Measurements from ENCODE around the gene EML6.

Gene EML6

GRCh38 chr2:54783349-54783748, 59.9 kb downstream of the EML6 start:
- Histone ChIP-seq H3K4me1 (ENCODE audit: control insufficient read depth, insufficient read depth, low read length) (no peaks in the 10 kb centered on the region), H3K9ac (ENCODE audit: low read depth, low read length) (no peak overlapping the region), H3K36me3 (ENCODE audit: insufficient read depth, low read length) (no peaks in the 10 kb centered on the region), H3K4me2 (ENCODE audit: low read length) (no peak overlapping the region), H3K27me3 (ENCODE audit: control insufficient read depth, insufficient read depth, low read length) (no peaks in the 10 kb centered on the region), H3K9me3 (replicated peaks; ENCODE audit: low read length) (no peaks in the 10 kb centered on the region), H3K4me3 (ENCODE audit: low read length) (no peak overlapping the region)

GRCh38 chr2:54787270-54787669, 63.8 kb downstream of the EML6 start:
- Histone ChIP-seq H3K9ac (ENCODE audit: low read depth, low read length) (no peak overlapping the region), H3K4me2 (ENCODE audit: low read length) (no peak overlapping the region)

DNA sequence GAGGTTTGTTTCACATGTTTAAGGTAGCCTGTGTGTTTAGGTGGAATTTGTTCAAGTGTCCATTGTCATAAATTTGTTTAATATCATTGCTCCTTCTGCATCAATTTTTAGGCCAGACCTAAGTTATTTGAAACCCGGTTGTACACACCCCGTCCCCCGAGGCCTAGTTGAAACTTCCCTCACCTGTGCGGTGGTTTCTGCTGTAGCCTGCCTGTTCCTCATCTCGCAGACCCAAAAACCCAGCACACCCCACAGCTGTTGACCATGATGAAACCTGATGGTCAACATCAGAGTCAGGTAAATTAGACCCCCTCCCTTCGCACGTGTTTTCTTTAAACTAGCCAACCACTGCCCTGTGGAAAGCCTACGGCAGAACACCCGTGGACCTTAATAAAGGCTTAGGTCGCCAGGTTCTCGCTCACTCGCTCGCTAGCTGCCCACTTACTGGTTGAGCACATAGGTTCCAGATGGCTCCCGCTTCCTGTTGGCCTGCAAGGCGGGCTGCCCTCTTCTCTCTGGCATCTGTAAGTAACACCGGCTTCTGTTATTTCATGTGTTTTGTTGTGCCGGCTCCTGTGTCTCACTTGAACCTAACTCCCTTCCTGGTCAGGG, 64.4 kb downstream of the EML6 start:
- H3K9me3 ChIP-seq (replicated peaks; ENCODE audit: low read length), result no peaks in the 10 kb centered on the region
- no peak overlapping the region for H3K9ac ChIP-seq (ENCODE audit: low read depth, low read length)
- H3K27me3 ChIP-seq (ENCODE audit: control insufficient read depth, insufficient read depth, low read length), result no peaks in the 10 kb centered on the region
- no peaks in the 10 kb centered on the region for H3K36me3 ChIP-seq (ENCODE audit: insufficient read depth, low read length)
- no peak overlapping the region for H3K4me2 ChIP-seq (ENCODE audit: low read length)
- H3K4me3 ChIP-seq (ENCODE audit: low read length), result no peak overlapping the region
- no peaks in the 10 kb centered on the region for H3K4me1 ChIP-seq (ENCODE audit: control insufficient read depth, insufficient read depth, low read length)

More at GRCh38 chr2:54787270-54787669, 63.8 kb downstream of the EML6 start:
- Histone ChIP-seq H3K27me3 (ENCODE audit: control insufficient read depth, insufficient read depth, low read length) (no peaks in the 10 kb centered on the region), H3K36me3 (ENCODE audit: insufficient read depth, low read length) (no peaks in the 10 kb centered on the region), H3K9me3 (replicated peaks; ENCODE audit: low read length) (no peaks in the 10 kb centered on the region), H3K4me3 (ENCODE audit: low read length) (no peak overlapping the region), H3K4me1 (ENCODE audit: control insufficient read depth, insufficient read depth, low read length) (no peaks in the 10 kb centered on the region)

DNA sequence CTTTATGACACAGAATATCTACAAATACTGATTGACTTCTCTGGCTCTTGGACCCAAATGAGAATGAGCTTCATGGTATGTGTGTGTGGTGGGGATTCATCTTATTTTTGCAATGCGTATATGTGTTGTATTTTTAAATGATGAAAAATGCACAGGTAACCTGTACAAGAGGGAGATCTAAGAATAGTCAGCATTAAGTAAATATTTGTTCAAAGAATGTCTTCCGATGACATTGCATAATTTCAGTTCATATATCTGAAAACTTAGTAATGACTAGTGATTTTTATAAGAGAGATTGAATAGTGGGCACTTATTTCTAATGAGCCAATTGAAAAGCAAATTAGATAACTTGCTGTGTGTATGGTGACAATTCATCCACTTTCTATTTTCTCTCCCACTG, 66.4 kb downstream of the EML6 start:
- H3K9ac ChIP-seq (ENCODE audit: low read depth, low read length), result no peak overlapping the region
- no peak overlapping the region for H3K4me3 ChIP-seq (ENCODE audit: low read length)

DNA sequence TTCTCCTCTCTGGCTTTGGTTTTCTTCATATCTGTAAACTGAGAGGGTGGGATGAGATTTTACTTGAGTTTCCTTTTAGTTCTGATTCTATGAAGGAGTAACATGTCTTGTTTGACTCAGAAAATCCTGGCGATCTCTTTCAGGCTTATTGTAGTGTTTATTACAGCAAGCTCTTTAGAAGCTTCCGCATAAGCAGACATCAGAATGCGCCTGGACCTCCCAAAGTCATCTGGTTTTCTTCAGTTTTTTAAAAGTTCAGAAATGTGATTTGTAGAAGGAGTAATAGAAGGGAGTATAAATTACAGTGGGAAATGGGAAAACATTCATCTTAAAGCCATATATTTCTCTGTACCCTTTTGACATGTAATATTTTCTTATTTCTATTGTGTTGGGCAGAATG, 68.4 kb downstream of the EML6 start:
- no peaks in the 10 kb centered on the region for H3K4me1 ChIP-seq (ENCODE audit: control insufficient read depth, insufficient read depth, low read length)
- no peak overlapping the region for H3K4me2 ChIP-seq (ENCODE audit: low read length)
- H3K9me3 ChIP-seq (replicated peaks; ENCODE audit: low read length), result no peaks in the 10 kb centered on the region
- no peaks in the 10 kb centered on the region for H3K27me3 ChIP-seq (ENCODE audit: control insufficient read depth, insufficient read depth, low read length)
- H3K9ac ChIP-seq (ENCODE audit: low read depth, low read length), result no peak overlapping the region
- H3K4me3 ChIP-seq (ENCODE audit: low read length), result no peak overlapping the region
- no peaks in the 10 kb centered on the region for H3K36me3 ChIP-seq (ENCODE audit: insufficient read depth, low read length)

More for the DNA sequence above, 66.4 kb downstream of the EML6 start:
- Histone ChIP-seq H3K9me3 (replicated peaks; ENCODE audit: low read length) (no peaks in the 10 kb centered on the region), H3K27me3 (ENCODE audit: control insufficient read depth, insufficient read depth, low read length) (no peaks in the 10 kb centered on the region), H3K4me1 (ENCODE audit: control insufficient read depth, insufficient read depth, low read length) (no peaks in the 10 kb centered on the region), H3K36me3 (ENCODE audit: insufficient read depth, low read length) (no peaks in the 10 kb centered on the region), H3K4me2 (ENCODE audit: low read length) (no peak overlapping the region)

GRCh38 chr2:54797307-54797706, 73.8 kb downstream of the EML6 start:
- H3K36me3 ChIP-seq (ENCODE audit: insufficient read depth, low read length), result no peaks in the 10 kb centered on the region
- H3K9ac ChIP-seq (ENCODE audit: low read depth, low read length), result no peak overlapping the region
- no peaks in the 10 kb centered on the region for H3K27me3 ChIP-seq (ENCODE audit: control insufficient read depth, insufficient read depth, low read length)
- no peaks in the 10 kb centered on the region for H3K4me1 ChIP-seq (ENCODE audit: control insufficient read depth, insufficient read depth, low read length)
- H3K4me2 ChIP-seq (ENCODE audit: low read length), result no peak overlapping the region
- H3K9me3 ChIP-seq (replicated peaks; ENCODE audit: low read length), result no peaks in the 10 kb centered on the region
- no peak overlapping the region for H3K4me3 ChIP-seq (ENCODE audit: low read length)

GRCh38 chr2:54801352-54801751, 77.9 kb downstream of the EML6 start:
- H3K36me3 ChIP-seq (ENCODE audit: insufficient read depth, low read length), result no peaks in the 10 kb centered on the region
- H3K27me3 ChIP-seq (ENCODE audit: control insufficient read depth, insufficient read depth, low read length), result no peaks in the 10 kb centered on the region
- H3K9ac ChIP-seq (ENCODE audit: low read depth, low read length), result no peak overlapping the region
- no peaks in the 10 kb centered on the region for H3K4me1 ChIP-seq (ENCODE audit: control insufficient read depth, insufficient read depth, low read length)
- H3K9me3 ChIP-seq (replicated peaks; ENCODE audit: low read length), result no peaks in the 10 kb centered on the region
- no peak overlapping the region for H3K4me2 ChIP-seq (ENCODE audit: low read length)
- no peak overlapping the region for H3K4me3 ChIP-seq (ENCODE audit: low read length)

DNA sequence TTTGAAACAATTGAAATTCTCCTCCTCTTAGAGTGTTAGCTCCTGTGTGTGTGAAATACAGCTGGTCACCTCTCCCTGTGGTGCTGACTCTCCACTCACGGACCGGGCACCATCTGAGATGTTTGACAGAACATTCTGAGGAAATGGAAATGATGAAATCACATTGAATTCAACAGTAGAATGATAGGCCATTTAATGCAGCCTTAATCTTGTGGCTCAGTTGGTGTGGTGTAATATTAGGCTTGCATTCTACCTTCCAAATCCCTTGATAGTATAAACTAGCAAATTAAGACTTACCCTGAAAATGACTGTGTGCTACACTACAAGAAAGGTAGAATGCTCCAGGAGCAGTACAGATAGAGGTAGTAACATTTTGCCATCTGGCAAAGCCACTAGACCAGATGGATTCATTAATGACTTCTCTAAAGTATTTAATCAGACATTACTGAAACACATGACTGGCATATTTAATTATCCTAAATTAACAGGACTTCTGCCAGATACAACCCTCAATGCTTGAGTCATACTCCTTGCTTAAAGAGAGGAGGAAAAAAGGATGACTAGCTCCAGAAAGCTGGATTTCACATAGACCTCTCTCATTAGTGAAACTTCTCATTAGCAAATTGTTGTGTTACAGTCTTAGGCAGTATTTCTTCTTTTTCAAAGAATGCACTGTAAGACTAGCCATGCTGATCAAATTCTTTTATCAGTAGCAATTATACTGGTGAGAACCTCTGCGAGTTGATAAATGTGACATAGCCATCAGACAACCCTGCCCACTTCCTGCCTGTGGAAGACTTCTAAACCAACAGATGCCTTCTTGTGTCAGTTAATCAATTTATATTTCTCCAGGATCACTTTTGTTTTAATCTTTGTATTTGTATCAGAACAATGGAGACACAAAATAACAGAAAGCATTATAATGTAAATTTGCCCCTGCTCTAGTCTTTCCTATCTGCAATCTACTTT, 80.6 kb downstream of the EML6 start:
- no peaks in the 10 kb centered on the region for H3K9me3 ChIP-seq (replicated peaks; ENCODE audit: low read length)
- no peak overlapping the region for H3K4me3 ChIP-seq (ENCODE audit: low read length)
- H3K4me1 ChIP-seq (ENCODE audit: control insufficient read depth, insufficient read depth, low read length), result no peaks in the 10 kb centered on the region
- no peaks in the 10 kb centered on the region for H3K27me3 ChIP-seq (ENCODE audit: control insufficient read depth, insufficient read depth, low read length)
- no peaks in the 10 kb centered on the region for H3K36me3 ChIP-seq (ENCODE audit: insufficient read depth, low read length)
- H3K4me2 ChIP-seq (ENCODE audit: low read length), result no peak overlapping the region
- no peak overlapping the region for H3K9ac ChIP-seq (ENCODE audit: low read depth, low read length)

DNA sequence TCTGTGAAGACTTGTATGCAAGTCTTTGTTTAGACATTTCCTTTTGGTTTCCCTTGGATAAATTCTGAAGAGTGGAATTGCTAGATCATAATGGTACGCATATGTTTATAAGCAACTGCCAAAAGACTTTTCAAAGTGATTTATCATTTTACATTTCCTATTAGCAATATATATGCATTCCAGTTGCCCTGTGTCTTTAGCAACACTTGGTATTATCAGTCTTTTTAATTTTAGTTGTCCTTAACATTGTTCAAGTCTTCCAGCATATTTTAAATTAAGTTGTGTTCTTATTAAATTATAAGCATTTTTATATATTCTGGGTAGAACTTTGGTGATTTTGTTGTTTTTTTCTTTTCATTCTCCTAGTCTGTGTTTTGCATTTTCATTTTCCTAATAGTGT, 81.8 kb downstream of the EML6 start:
- H3K27me3 ChIP-seq (ENCODE audit: control insufficient read depth, insufficient read depth, low read length), result no peaks in the 10 kb centered on the region
- H3K4me1 ChIP-seq (ENCODE audit: control insufficient read depth, insufficient read depth, low read length), result peaks cover 7% of the 10 kb centered on the region
- no peak overlapping the region for H3K4me3 ChIP-seq (ENCODE audit: low read length)
- no peak overlapping the region for H3K9ac ChIP-seq (ENCODE audit: low read depth, low read length)
- H3K4me2 ChIP-seq (ENCODE audit: low read length), result no peak overlapping the region
- H3K36me3 ChIP-seq (ENCODE audit: insufficient read depth, low read length), result no peaks in the 10 kb centered on the region
- no peaks in the 10 kb centered on the region for H3K9me3 ChIP-seq (replicated peaks; ENCODE audit: low read length)

GRCh38 chr2:54806975-54807374, 83.5 kb downstream of the EML6 start:
- H3K9me3 ChIP-seq (replicated peaks; ENCODE audit: low read length), result no peaks in the 10 kb centered on the region
- peaks cover 7% of the 10 kb centered on the region for H3K4me1 ChIP-seq (ENCODE audit: control insufficient read depth, insufficient read depth, low read length)
- no peak overlapping the region for H3K9ac ChIP-seq (ENCODE audit: low read depth, low read length)
- no peak overlapping the region for H3K4me3 ChIP-seq (ENCODE audit: low read length)
- no peak overlapping the region for H3K4me2 ChIP-seq (ENCODE audit: low read length)
- no peaks in the 10 kb centered on the region for H3K27me3 ChIP-seq (ENCODE audit: control insufficient read depth, insufficient read depth, low read length)
- H3K36me3 ChIP-seq (ENCODE audit: insufficient read depth, low read length), result no peaks in the 10 kb centered on the region

- Histone ChIP-seq H3K9ac (ENCODE audit: low read depth, low read length) (no peak overlapping the region), H3K4me2 (ENCODE audit: low read length) (no peak overlapping the region), H3K36me3 (ENCODE audit: insufficient read depth, low read length) (no peaks in the 10 kb centered on the region), H3K4me1 (ENCODE audit: control insufficient read depth, insufficient read depth, low read length) (peaks cover 7% of the 10 kb centered on the region), H3K4me3 (ENCODE audit: low read length) (no peak overlapping the region), H3K9me3 (replicated peaks; ENCODE audit: low read length) (no peaks in the 10 kb centered on the region), H3K27me3 (ENCODE audit: control insufficient read depth, insufficient read depth, low read length) (no peaks in the 10 kb centered on the region)
Observed at GRCh38 chr2:54808661-54809060, 85.2 kb downstream of the EML6 start.

All from skeletal muscle satellite cell (primary cell).